Central memory CD8-positive, alpha-beta T cell (primary cell): Measurements from ENCODE around the gene AIFM1.
A peak's percentile ranks its signal among the peaks of the same experiment; 100 is the strongest.

Experiments used
- ATAC-seq: fragments of 150-1000 bp; cut with Tn5 transposase; replicated peaks from 2 replicates; pipeline ENCODE4 v1.10.0; 2022; ENCODE audit warnings: mild to moderate bottlenecking, moderate FRiP score, moderate number of reproducible peaks; ENCODE audit not compliant: poor library complexity, severe bottlenecking; ENCODE audit errors: extremely low read depth
- DNase-seq, 2 donors: peaks; one replicate each; pipeline ENCODE4 v3.0.0; 2021; ENCODE audit warnings: low spot score in 2 of 2
- H3K27ac Mint-ChIP-seq: one replicate; pipeline ENCODE4 v1.8.0; 2022; ENCODE audit warnings: low read depth, mild to moderate bottlenecking, moderate library complexity, mixed read lengths
- H3K27me3 Mint-ChIP-seq: one replicate; pipeline ENCODE4 v1.8.0; 2022; ENCODE audit warnings: mixed read lengths
- H3K36me3 Mint-ChIP-seq: one replicate; pipeline ENCODE4 v1.8.0; 2022; ENCODE audit warnings: mild to moderate bottlenecking, moderate library complexity, mixed read lengths; ENCODE audit not compliant: insufficient read depth
- H3K4me1 Mint-ChIP-seq: one replicate; pipeline ENCODE4 v1.8.0; 2022; ENCODE audit warnings: mixed read lengths
- H3K4me3 Mint-ChIP-seq: one replicate; pipeline ENCODE4 v1.8.0; 2022; ENCODE audit warnings: mild to moderate bottlenecking, moderate library complexity, mixed read lengths
- H3K9me3 Mint-ChIP-seq: one replicate; pipeline ENCODE4 v1.8.0; 2022; ENCODE audit warnings: mixed read lengths

The AIFM1 gene

DNA sequence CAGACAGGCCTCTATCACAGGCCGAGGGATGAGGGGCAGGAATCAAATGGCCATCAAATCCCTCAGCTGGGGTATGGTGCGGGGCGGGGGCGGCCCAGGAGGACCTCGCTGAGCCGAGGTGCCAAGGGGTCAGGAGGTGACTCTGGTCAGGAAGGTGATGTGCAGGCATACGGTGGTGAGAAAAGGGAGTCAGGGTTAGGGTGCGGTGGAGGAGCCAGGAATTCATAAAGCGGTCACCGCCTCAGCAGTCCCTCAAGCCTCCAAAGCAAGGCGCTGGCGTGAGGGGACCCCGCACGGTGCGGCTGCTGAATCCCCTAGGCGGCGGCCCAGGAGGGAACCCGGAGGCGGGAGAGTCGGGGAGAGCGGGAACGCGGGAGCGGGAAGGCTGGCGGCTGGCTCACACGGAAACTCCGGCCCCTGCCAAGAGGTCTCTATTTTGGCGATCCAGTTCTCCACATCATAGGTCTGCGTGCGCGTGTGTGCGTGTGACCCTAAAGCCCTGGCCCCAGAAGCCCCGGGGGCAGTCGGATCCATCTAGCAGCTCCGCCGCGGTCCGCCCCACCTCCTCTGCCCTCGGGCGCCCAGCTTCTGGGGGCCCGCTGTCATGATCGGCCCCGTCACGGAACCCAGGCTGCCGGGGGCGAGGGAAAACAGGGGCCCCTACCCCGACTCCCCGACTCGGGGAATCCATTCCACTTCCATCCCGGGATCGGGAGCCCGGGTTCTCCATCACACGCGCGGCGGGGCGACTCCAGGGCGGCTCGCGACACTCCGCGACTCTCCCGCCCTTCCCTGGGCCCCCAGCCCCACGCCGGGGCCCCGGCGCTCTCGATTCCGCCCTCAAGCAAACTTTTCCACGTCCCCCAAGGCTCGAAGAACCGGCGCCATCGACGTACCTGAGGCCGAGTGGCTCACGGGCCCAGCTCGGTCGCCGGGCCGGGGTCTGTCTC is 55.9 kb downstream of the AIFM1 start:
- DNase-seq = no peak
- peaks cover 9% of the 10 kb centered on the region for H3K36me3 Mint-ChIP-seq

GRCh38 chrX:130108647-130109428 is 56.8 kb downstream of the AIFM1 start:
- peaks cover 11% of the 10 kb centered on the region for H3K36me3 Mint-ChIP-seq
- peaks cover 27% of the 10 kb centered on the region for H3K4me1 Mint-ChIP-seq
- H3K27ac Mint-ChIP-seq = peak overlapping the region; percentile 71
- H3K4me3 Mint-ChIP-seq = peak overlapping the region; percentile 89
- DNase-seq (no peak), ATAC-seq (no peak)
- no peaks in the 10 kb centered on the region for H3K27me3 Mint-ChIP-seq
- no peaks in the 10 kb centered on the region for H3K9me3 Mint-ChIP-seq

More for the DNA sequence above, 55.9 kb downstream of the AIFM1 start:
- Mint-ChIP-seq H3K27me3 (no peaks in the 10 kb centered on the region), H3K27ac (peak overlapping the region; percentile 71), H3K4me3 (peak overlapping the region; percentile 89), H3K9me3 (no peaks in the 10 kb centered on the region), H3K4me1 (peaks cover 21% of the 10 kb centered on the region)
- peak; percentile 8 for ATAC-seq

DNA sequence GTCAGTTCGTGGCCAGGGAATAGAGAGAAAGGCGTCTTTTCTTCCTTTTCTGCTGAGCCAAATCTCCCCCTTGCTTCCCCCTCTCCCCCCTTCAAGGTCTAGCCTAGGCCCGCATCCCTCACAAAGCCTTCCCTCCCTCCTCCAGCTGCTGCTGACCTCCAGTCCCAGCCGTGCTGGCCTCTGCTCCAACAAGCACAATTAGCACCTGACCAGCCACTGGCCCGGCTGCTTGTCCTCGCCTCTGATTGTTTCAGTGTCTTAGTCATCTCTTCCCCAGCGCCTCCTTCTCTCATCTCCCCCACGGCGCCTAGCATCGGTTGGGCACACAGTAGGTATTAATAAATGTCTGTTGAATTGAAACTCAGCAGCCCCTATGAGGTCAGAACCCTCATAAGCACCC is 59.6 kb downstream of the AIFM1 start:
- Mint-ChIP-seq H3K27ac (peak overlapping the region; percentile 68), H3K9me3 (no peaks in the 10 kb centered on the region), H3K36me3 (peaks cover 12% of the 10 kb centered on the region), H3K4me1 (peaks cover 44% of the 10 kb centered on the region), H3K4me3 (peak overlapping the region; percentile 89), H3K27me3 (no peaks in the 10 kb centered on the region)
- ATAC-seq (no peak), DNase-seq (no peak)

GRCh38 chrX:130105244-130105643 is 60.4 kb downstream of the AIFM1 start:
- peaks cover 14% of the 10 kb centered on the region for H3K36me3 Mint-ChIP-seq
- H3K27me3 Mint-ChIP-seq = no peaks in the 10 kb centered on the region
- H3K9me3 Mint-ChIP-seq = no peaks in the 10 kb centered on the region
- DNase-seq (no peak), ATAC-seq (no peak)
- H3K4me1 Mint-ChIP-seq = peaks cover 53% of the 10 kb centered on the region
- no peak overlapping the region for H3K4me3 Mint-ChIP-seq
- no peak overlapping the region for H3K27ac Mint-ChIP-seq

DNA sequence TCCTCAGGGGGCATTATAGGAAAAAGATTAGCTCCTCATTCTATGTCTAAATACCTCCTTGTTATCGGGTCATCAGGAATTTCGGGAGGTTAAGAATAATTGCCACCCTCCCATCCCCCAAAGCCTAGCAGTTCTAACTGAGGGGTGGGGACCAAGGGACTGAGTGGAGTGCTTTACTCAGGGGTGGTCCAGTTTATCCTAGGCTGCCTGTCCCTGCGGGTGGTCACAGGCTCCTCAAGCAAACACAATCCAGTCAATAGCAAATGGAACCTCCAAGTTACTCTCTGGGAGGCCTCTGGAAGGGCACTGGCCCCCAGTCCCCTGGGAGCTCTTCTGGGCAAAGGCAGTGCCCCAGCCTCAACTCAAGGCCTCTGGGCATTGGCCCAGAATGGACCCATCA is 62.0 kb downstream of the AIFM1 start:
- H3K36me3 Mint-ChIP-seq = peaks cover 10% of the 10 kb centered on the region
- H3K9me3 Mint-ChIP-seq = no peaks in the 10 kb centered on the region
- ATAC-seq (no peak), DNase-seq (no peak)
- peak overlapping the region; percentile 21 for H3K4me3 Mint-ChIP-seq
- H3K27ac Mint-ChIP-seq = no peak overlapping the region
- H3K27me3 Mint-ChIP-seq = no peaks in the 10 kb centered on the region
- H3K4me1 Mint-ChIP-seq = peaks cover 56% of the 10 kb centered on the region

GRCh38 chrX:130100180-130100579 is 65.5 kb downstream of the AIFM1 start:
- ATAC-seq = no peak
- Mint-ChIP-seq H3K27ac (peak overlapping the region; percentile 49), H3K36me3 (peaks cover 7% of the 10 kb centered on the region), H3K4me3 (no peak overlapping the region), H3K27me3 (no peaks in the 10 kb centered on the region), H3K9me3 (no peaks in the 10 kb centered on the region), H3K4me1 (peaks cover 52% of the 10 kb centered on the region)
- DNase-seq = no peak

DNA sequence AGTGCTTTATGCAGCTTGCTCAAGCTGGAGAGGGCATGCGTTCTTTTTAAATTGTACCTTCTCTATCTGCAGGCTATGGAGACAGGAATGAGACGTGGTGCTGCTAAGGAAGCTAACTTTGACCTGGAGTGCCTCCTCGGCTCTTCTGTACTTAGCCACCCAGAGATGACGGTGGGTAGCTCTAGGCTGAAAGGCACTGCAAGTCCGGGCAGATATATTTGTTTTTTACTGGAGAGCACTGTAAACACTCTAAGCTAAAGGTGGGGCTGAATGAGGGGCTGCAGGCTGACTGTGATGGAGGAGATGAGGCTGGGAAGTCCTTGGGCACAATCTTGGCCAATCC is 67.5 kb downstream of the AIFM1 start:
- Mint-ChIP-seq H3K27ac (no peak overlapping the region), H3K27me3 (no peaks in the 10 kb centered on the region), H3K4me3 (peak overlapping the region; percentile 52), H3K4me1 (peaks cover 48% of the 10 kb centered on the region), H3K36me3 (peaks cover 6% of the 10 kb centered on the region), H3K9me3 (no peaks in the 10 kb centered on the region)
- ATAC-seq = no peak
- DNase-seq = no peak

DNA sequence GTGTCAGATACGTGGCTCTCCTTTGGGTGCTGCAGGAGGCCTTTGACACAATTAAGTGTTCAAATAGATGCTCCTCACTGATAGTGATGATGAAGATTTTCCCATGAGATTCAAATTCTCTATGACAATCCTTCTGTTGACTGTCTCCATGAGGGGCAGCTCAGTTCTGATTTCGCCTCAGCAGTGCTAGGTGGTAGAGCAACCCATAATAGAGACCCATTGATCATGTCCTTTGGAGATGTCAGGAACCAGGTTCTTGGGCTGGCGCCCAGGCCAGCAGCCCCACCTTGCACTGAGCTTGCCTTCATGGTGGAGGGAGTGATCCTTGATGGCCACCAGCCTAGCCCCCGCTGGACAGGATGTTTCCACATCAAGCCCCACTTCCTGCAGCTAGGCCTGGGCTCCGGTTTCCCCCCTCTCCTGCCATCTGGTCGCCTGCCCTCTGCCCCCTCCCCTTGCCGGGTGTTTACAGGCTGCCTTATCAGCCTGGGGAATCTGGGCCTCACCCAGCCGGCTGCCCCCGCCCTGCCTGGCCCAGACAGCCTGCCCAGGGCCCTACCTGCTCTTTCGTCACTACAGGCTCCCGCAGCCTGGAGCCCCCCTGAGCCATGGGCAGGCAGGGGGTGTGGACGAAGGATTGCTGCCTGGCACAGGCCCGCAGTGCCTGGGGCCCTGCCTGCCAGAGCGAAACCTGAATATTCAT is 68.0 kb downstream of the AIFM1 start:
- H3K4me1 Mint-ChIP-seq = peaks cover 44% of the 10 kb centered on the region
- H3K27ac Mint-ChIP-seq = peak overlapping the region; percentile 53
- no peak for DNase-seq
- H3K36me3 Mint-ChIP-seq = peaks cover 6% of the 10 kb centered on the region
- peak; percentile 70 for ATAC-seq
- peak overlapping the region; percentile 52 for H3K4me3 Mint-ChIP-seq
- no peaks in the 10 kb centered on the region for H3K9me3 Mint-ChIP-seq
- no peaks in the 10 kb centered on the region for H3K27me3 Mint-ChIP-seq

DNA sequence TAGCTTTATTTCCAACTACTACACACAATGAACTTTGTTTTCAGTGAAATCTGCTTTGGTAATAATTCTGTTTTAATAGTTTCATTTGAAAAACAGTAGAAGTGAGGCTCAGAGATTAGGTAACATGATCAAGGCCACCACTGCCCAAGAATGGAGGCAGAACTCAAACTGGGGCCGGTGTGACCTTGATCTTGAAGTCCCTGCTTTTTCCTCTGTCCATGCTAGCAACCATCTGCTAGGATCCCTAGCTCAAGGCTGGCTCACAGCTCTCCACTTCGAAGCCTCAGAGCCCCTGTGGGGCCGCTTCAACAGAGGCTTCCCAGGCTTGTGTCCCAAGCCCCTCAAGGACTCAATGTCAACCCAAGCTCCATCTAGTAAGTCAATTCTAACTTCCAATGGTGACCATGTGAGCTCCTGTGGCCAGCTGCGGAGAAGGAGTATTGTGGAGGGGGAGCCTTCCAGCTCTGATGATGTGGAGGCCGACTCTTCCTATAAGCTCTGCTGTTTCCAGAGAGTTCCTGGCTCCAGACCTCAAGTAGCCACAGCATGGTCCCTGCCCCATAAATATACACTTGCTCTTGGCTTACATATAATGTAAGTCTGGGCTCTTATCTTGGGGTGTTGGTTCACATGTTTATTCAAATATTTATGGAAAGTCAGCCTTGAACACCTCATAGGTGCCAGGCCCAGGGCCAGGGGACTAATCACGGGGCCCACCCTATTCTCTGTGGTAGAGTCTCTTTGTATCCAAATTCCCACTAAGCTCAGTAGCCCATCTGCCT is 70.2 kb downstream of the AIFM1 start:
- ATAC-seq = no peak
- H3K27ac Mint-ChIP-seq = peak overlapping the region; percentile 44

GRCh38 chrX:130094696-130095095 is 70.9 kb downstream of the AIFM1 start:
- H3K27me3 Mint-ChIP-seq = no peaks in the 10 kb centered on the region
- DNase-seq (no peak), ATAC-seq (no peak)
- peaks cover 41% of the 10 kb centered on the region for H3K4me1 Mint-ChIP-seq
- no peak overlapping the region for H3K4me3 Mint-ChIP-seq
- peak overlapping the region; percentile 44 for H3K27ac Mint-ChIP-seq
- peaks cover 9% of the 10 kb centered on the region for H3K36me3 Mint-ChIP-seq
- H3K9me3 Mint-ChIP-seq = no peaks in the 10 kb centered on the region

More for the DNA sequence above, 70.2 kb downstream of the AIFM1 start:
- no peak for DNase-seq
- Mint-ChIP-seq H3K4me3 (no peak overlapping the region), H3K27me3 (no peaks in the 10 kb centered on the region), H3K36me3 (peaks cover 9% of the 10 kb centered on the region), H3K9me3 (no peaks in the 10 kb centered on the region), H3K4me1 (peaks cover 43% of the 10 kb centered on the region)

DNA sequence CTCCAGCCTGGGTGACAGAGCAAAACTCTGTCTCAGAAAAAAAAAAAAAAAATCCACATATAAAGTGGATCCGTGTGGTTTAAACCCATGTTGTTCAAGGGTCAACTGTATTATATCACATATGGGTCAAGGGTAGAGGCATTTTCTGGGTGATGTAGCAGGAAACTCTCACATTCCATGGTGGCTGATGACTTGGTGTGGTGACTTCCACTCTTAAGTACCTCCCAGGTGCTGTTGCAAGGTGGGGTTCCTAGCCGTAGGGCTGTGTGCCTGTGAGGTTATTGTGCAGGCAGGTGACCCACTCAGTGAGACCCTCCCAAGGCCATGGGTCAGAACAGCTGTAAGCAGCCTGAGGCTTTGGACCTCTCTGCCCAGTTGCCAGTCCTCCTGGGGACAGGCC is 72.4 kb downstream of the AIFM1 start:
- Mint-ChIP-seq H3K27me3 (no peaks in the 10 kb centered on the region), H3K27ac (no peak overlapping the region), H3K4me1 (peaks cover 39% of the 10 kb centered on the region), H3K4me3 (no peak overlapping the region), H3K9me3 (no peaks in the 10 kb centered on the region), H3K36me3 (peaks cover 9% of the 10 kb centered on the region)
- ATAC-seq (no peak), DNase-seq (no peak)
